A673 (cell line): Measurements from ENCODE around the gene RIGI. TPM values are rescaled to one million over a fixed set of nuclear protein-coding genes. Genes with fewer than 3 reads are reported as not detected.
A peak's percentile ranks its signal among the peaks of the same experiment; 100 is the strongest.

ENCODE experiments used
- BruUV-seq: library from RNA; stranded (reverse); fragments of 400-500 nt; replicated peaks from 2 replicates; lab custom pipeline; 2021; lab: Mats Ljungman, UMichigan
- CTCF ChIA-PET: fragments of 300-600 bp; sonication (Branson Sonifier 250); formaldehyde crosslinking; loops from one replicate; lab custom pipeline; 2022; ENCODE audit warnings: antibody characterized with exemption; lab: Charles Lee
- POLR2A ChIA-PET: fragments of 300-600 bp; sonication (Branson Sonifier 250); formaldehyde crosslinking; loops from one replicate; lab custom pipeline; 2022; ENCODE audit warnings: antibody characterized with exemption; ENCODE audit not compliant: low non-redundant PET; lab: Charles Lee
- DNase-seq: peaks from one replicate; pipeline ENCODE4 v3.0.0-alpha.2; 2015; ENCODE audit warnings: low spot score
- H3K27ac ChIP-seq: fragments of 200-600 bp; sonication (generic); 2 replicates; pipeline ENCODE4 v1.5.1; 2016; ENCODE audit warnings: mixed run types, low read depth, mild to moderate bottlenecking, mixed read lengths, antibody characterized with exemption, low read length; ENCODE audit not compliant: poor library complexity, severe bottlenecking
- H3K27me3 ChIP-seq: fragments of 200-600 bp; sonication (generic); replicated peaks from 2 replicates; pipeline ENCODE4 v1.6.1; 2017; ENCODE audit warnings: mixed run types, low read depth, mild to moderate bottlenecking, mixed read lengths, antibody characterized with exemption, low read length; ENCODE audit not compliant: insufficient read depth, poor library complexity
- H3K36me3 ChIP-seq: fragments of 200-600 bp; sonication (generic); 2 replicates; pipeline ENCODE4 v1.6.1; 2016; ENCODE audit warnings: mixed run types, mild to moderate bottlenecking, mixed read lengths, antibody characterized with exemption, low read length; ENCODE audit not compliant: insufficient read depth, poor library complexity, severe bottlenecking
- H3K4me1 ChIP-seq: fragments of 200-600 bp; sonication (generic); 2 replicates; pipeline ENCODE4 v1.6.1; 2017; ENCODE audit warnings: mixed run types, mild to moderate bottlenecking, mixed read lengths, antibody characterized with exemption, low read length; ENCODE audit not compliant: insufficient read depth, poor library complexity, severe bottlenecking
- H3K4me3 ChIP-seq: fragments of 200-600 bp; sonication (generic); 2 replicates; pipeline ENCODE4 v1.5.1; 2016; ENCODE audit warnings: low read depth, mixed run types, mild to moderate bottlenecking, mixed read lengths, low read length; ENCODE audit not compliant: poor library complexity, severe bottlenecking
- H3K9me3 ChIP-seq: fragments of 200-600 bp; sonication (generic); 2 replicates; pipeline ENCODE4 v1.6.1; 2016; ENCODE audit warnings: mixed run types, low read depth, mild to moderate bottlenecking, mixed read lengths, antibody characterized with exemption, low read length; ENCODE audit not compliant: poor library complexity, severe bottlenecking
- CTCF ChIP-seq: fragments of 300-800, 200-600 bp; sonication (generic); conservative IDR thresholded peaks from 2 replicates; pipeline ENCODE4 v1.5.1; 2017; ENCODE audit warnings: low read depth, mild to moderate bottlenecking, antibody characterized with exemption, low read length, moderate library complexity, mixed read lengths
- EZH2 ChIP-seq: fragments of 200-600 bp; sonication (generic); IDR thresholded peaks from 2 replicates; pipeline ENCODE4 v1.6.1; 2017; ENCODE audit warnings: borderline replicate concordance, low read depth, mild to moderate bottlenecking, mixed read lengths, antibody characterized with exemption, low read length; ENCODE audit not compliant: poor library complexity, severe bottlenecking
- intact Hi-C: fragments of 100-400 bp; cut with micrococcal nuclease; formaldehyde crosslinking; loops from one replicate; pipeline ENCODE4 v1.10.0; 2022; ENCODE audit not compliant: unreplicated experiment
- total RNA-seq: library from RNA; stranded (reverse); gene quantifications from 2 replicates; pipeline ENCODE4 v1.2.3, GENCODE V29; 2021

The RIGI gene
- total RNA-seq, 1 experiment from 2014 or later = 7.4 TPM

GRCh38 chr9:32533336-32533735, 7.3 kb upstream of the RIGI start:
- TF ChIP-seq CTCF = no peak
- no peak for TF ChIP-seq EZH2
- POLR2A ChIA-PET = no interaction called here
- no peaks in the 10 kb centered on the region for H3K4me1 ChIP-seq
- no peak for DNase-seq
- BruUV-seq = no TSS peak
- intact Hi-C loops = no loop called here
- H3K4me3 ChIP-seq = no peak overlapping the region
- no peaks in the 10 kb centered on the region for H3K9me3 ChIP-seq
- CTCF ChIA-PET = no interaction called here
- H3K36me3 ChIP-seq = no peaks in the 10 kb centered on the region
- no peaks in the 10 kb centered on the region for H3K27me3 ChIP-seq
- no peak overlapping the region for H3K27ac ChIP-seq

GRCh38 chr9:32526707-32527048, 682 bp upstream of the RIGI start:
- H3K4me1 ChIP-seq = peaks cover 13% of the 10 kb centered on the region
- H3K9me3 ChIP-seq = no peaks in the 10 kb centered on the region
- POLR2A ChIA-PET = no interaction called here
- BruUV-seq = no TSS peak
- no peaks in the 10 kb centered on the region for H3K27me3 ChIP-seq
- no peaks in the 10 kb centered on the region for H3K36me3 ChIP-seq
- peak overlapping the region; percentile 73 for H3K27ac ChIP-seq
- intact Hi-C loops = loop anchor here (2.0 to 10.0 kb wide), 2 partner anchors 48 to 148 kb away; partner anchors contain the start of gene NDUFB6
- TF ChIP-seq CTCF = no peak
- no peak for TF ChIP-seq EZH2
- CTCF ChIA-PET = interaction anchor here (1.0 to 2.3 kb wide), 4 partner anchors 24 to 148 kb away, joined by 3 to 32 read pairs (median 5); no protein-coding TSS in a partner anchor
- no peak for DNase-seq
- H3K4me3 ChIP-seq = peak overlapping the region; percentile 69

GRCh38 chr9:32525709-32526030, 326 bp downstream of the RIGI start:
- no TSS peak for BruUV-seq
- POLR2A ChIA-PET = interaction anchor here (0.6 kb wide), 1 partner anchor 609 kb away, joined by 3 read pairs; no protein-coding TSS in a partner anchor
- intact Hi-C loops = loop anchor here (2.0 to 10.0 kb wide), 2 partner anchors 49 to 147 kb away; partner anchors contain the start of gene NDUFB6

More at GRCh38 chr9:32525709-32526030, 326 bp downstream of the RIGI start:
- no peak for TF ChIP-seq CTCF
- no peak for TF ChIP-seq EZH2
- Histone ChIP-seq H3K4me3 (peak overlapping the region; percentile 69), H3K27ac (peak overlapping the region; percentile 73), H3K36me3 (no peaks in the 10 kb centered on the region), H3K4me1 (peaks cover 13% of the 10 kb centered on the region), H3K9me3 (no peaks in the 10 kb centered on the region), H3K27me3 (no peaks in the 10 kb centered on the region)
- CTCF ChIA-PET = interaction anchor here (0.6 to 2.3 kb wide), 4 partner anchors 23 to 147 kb away, joined by 3 to 32 read pairs (median 4); no protein-coding TSS in a partner anchor
- DNase-seq = no peak
